Mesothelial cell of epicardium (in vitro differentiated cells): ENCODE data around the gene DCLK1. TPM values are rescaled to one million over a fixed set of nuclear protein-coding genes. Genes with fewer than 3 reads are reported as not detected.

Experiments used
- DNase-seq, 2 experiments: peaks; one replicate each; pipeline ENCODE4 v3.0.0; 2021; ENCODE audit warnings: low spot score in 2 of 2; ENCODE audit not compliant: unreplicated experiment in 2 of 2
- H3K27ac Mint-ChIP-seq: 2 replicates; pipeline ENCODE4 v1.8.0; 2021; ENCODE audit warnings: mixed read lengths
- H3K27me3 Mint-ChIP-seq: 2 replicates; pipeline ENCODE4 v1.8.0; 2021; ENCODE audit warnings: low read depth, mixed read lengths
- H3K36me3 Mint-ChIP-seq: 2 replicates; pipeline ENCODE4 v1.8.0; 2021; ENCODE audit warnings: mixed read lengths
- H3K4me1 Mint-ChIP-seq: 2 replicates; pipeline ENCODE4 v1.8.0; 2021; ENCODE audit warnings: mixed read lengths
- H3K4me3 Mint-ChIP-seq: 2 replicates; pipeline ENCODE4 v1.8.0; 2021; ENCODE audit warnings: mild to moderate bottlenecking, moderate library complexity, mixed read lengths
- H3K9me3 Mint-ChIP-seq: 2 replicates; pipeline ENCODE4 v1.8.0; 2021; ENCODE audit warnings: mixed read lengths
- total RNA-seq: library from RNA; stranded (reverse); gene quantifications from 3 replicates; pipeline ENCODE4 v1.2.1, GENCODE V29; 2021
- TF ChIP-seq, protein P1 (sequence below): fragments of 200-600 bp; sonication (generic); IDR thresholded peaks from one replicate; pipeline ENCODE4 v1.5.0; 2021; ENCODE audit warnings: antibody characterized with exemption; ENCODE audit not compliant: unreplicated experiment

The DCLK1 gene
- total RNA-seq, 1 donor from 2014 or later, result 21.7 TPM

DNA sequence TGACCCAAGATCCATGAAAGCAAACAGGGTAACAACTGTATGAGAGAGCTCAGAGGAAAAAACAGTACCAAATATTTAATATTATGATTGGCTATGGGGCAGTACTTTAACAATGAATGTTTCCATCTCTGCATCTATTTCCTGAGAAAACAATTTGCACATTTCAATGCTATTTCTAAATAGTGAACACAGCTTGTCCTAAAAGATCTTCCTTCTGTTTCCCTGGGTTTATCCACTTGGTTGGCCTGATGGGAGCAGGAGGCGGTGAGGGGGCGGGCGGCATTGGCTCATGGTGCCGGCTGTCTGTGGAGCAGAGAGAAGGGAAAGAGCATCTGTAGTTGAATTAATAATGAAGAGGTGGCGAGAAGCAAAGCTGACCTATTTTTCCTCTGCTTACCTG is 291.4 kb downstream of the DCLK1 start:
- no peak overlapping the region for H3K4me3 Mint-ChIP-seq
- TF ChIP-seq, protein P1, sequence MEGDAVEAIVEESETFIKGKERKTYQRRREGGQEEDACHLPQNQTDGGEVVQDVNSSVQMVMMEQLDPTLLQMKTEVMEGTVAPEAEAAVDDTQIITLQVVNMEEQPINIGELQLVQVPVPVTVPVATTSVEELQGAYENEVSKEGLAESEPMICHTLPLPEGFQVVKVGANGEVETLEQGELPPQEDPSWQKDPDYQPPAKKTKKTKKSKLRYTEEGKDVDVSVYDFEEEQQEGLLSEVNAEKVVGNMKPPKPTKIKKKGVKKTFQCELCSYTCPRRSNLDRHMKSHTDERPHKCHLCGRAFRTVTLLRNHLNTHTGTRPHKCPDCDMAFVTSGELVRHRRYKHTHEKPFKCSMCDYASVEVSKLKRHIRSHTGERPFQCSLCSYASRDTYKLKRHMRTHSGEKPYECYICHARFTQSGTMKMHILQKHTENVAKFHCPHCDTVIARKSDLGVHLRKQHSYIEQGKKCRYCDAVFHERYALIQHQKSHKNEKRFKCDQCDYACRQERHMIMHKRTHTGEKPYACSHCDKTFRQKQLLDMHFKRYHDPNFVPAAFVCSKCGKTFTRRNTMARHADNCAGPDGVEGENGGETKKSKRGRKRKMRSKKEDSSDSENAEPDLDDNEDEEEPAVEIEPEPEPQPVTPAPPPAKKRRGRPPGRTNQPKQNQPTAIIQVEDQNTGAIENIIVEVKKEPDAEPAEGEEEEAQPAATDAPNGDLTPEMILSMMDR, result no peak
- H3K27ac Mint-ChIP-seq, result no peak overlapping the region
- no peaks in the 10 kb centered on the region for H3K27me3 Mint-ChIP-seq
- no peak for DNase-seq
- H3K4me1 Mint-ChIP-seq, result peaks cover 6% of the 10 kb centered on the region
- H3K9me3 Mint-ChIP-seq, result no peaks in the 10 kb centered on the region
- no peaks in the 10 kb centered on the region for H3K36me3 Mint-ChIP-seq

DNA sequence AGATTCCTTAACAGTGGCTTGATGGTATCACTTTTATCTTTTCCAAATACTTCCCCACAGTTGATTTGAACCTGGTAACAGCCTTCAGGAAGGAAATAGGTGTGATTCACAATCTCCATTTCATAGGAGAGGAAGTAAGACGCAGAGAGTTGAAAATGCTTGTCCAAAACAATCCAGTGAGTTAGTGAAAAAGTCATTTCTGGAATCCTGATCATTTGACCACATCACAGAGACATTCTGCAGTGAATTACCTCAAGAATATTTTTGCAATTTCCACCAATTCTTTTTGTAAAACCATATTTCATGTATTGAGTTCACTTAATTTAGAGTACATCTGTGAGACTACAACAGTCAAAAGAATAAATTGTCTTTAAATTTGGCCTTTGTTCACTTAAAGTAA is 292.8 kb downstream of the DCLK1 start:
- no peak overlapping the region for H3K4me3 Mint-ChIP-seq
- peaks cover 6% of the 10 kb centered on the region for H3K4me1 Mint-ChIP-seq
- H3K27ac Mint-ChIP-seq, result no peak overlapping the region
- no peak for DNase-seq
- no peaks in the 10 kb centered on the region for H3K27me3 Mint-ChIP-seq
- no peaks in the 10 kb centered on the region for H3K9me3 Mint-ChIP-seq
- no peaks in the 10 kb centered on the region for H3K36me3 Mint-ChIP-seq
- TF ChIP-seq, protein P1, result no peak

DNA sequence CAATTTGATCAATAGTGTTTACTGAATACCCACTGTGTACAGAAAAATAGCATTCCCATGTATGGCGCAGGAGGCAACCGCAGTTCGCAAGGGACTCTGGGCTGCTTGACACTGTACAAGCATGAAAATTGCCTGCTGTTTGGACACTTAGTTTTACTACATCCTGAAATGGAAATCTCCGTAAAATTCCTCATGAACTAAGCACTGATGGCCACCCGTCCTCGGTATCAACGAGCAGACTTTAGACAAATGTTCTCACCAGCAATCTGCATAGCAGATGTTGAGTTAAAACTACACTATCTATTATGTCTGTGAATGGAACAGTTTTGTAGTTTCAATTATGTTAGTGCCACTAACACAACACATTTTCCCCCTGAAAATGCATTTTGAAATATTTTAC is 294.7 kb downstream of the DCLK1 start:
- H3K36me3 Mint-ChIP-seq, result no peaks in the 10 kb centered on the region
- H3K4me3 Mint-ChIP-seq, result no peak overlapping the region
- peaks cover 6% of the 10 kb centered on the region for H3K4me1 Mint-ChIP-seq
- TF ChIP-seq, protein P1, result no peak
- H3K27me3 Mint-ChIP-seq, result no peaks in the 10 kb centered on the region
- H3K9me3 Mint-ChIP-seq, result no peaks in the 10 kb centered on the region
- no peak for DNase-seq
- H3K27ac Mint-ChIP-seq, result no peak overlapping the region

DNA sequence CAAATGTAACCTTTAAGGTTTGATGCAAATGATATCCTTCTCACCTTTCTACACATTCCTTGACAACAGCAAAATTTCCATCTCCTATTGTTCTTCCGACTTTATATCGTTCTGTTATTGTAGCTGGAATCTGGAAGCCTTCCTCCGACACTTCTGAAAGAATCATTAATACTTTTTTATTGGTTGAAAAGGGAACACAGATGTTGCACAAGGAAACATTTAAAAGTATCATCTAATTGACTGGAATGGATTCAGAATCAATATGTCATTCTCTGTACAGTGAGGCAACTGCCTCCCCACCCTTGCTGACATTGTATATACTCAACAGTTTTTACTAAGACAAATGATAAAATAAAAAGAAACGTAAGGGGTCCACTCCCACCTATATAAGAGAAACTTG is 295.2 kb downstream of the DCLK1 start:
- Mint-ChIP-seq H3K4me1 (peaks cover 6% of the 10 kb centered on the region), H3K27me3 (no peaks in the 10 kb centered on the region), H3K4me3 (no peak overlapping the region), H3K9me3 (no peaks in the 10 kb centered on the region), H3K27ac (no peak overlapping the region), H3K36me3 (no peaks in the 10 kb centered on the region)
- DNase-seq, result no peak
- TF ChIP-seq, protein P1, result no peak

DNA sequence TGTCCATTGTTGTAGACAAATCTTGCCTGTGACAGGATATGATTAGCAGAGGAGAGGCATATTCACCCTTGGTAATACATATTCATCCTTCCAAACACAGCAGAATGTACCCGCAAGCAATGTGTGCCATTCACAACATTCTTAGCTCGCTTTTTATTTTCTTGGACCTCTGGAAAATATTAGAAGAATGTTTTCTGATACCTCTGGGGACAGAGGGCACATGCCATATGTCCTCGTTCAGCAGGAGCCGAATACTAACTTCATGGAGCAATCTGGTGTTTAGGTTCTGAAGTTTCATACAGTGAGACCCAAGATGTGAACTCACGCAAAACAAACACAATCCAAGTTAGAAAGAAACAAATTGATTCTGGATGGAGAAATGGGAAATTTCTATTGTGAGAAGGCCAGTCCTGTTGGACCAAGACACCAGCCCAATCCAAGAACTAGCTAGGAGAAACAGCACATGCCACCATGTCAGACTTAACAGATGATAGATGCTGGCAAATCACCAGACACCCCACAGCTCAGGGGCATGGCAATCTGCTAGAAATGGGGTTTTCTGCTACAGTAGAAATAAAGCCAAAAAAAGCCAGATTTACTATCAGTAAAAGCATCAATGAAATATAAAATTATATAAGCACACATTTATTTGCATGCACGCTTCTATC is 297.4 kb downstream of the DCLK1 start:
- DNase-seq, result no peak
- TF ChIP-seq, protein P1, result no peak
- no peak overlapping the region for H3K4me3 Mint-ChIP-seq
- H3K4me1 Mint-ChIP-seq, result peaks cover 6% of the 10 kb centered on the region
- H3K27me3 Mint-ChIP-seq, result no peaks in the 10 kb centered on the region
- no peaks in the 10 kb centered on the region for H3K36me3 Mint-ChIP-seq
- H3K27ac Mint-ChIP-seq, result no peak overlapping the region
- H3K9me3 Mint-ChIP-seq, result no peaks in the 10 kb centered on the region

DNA sequence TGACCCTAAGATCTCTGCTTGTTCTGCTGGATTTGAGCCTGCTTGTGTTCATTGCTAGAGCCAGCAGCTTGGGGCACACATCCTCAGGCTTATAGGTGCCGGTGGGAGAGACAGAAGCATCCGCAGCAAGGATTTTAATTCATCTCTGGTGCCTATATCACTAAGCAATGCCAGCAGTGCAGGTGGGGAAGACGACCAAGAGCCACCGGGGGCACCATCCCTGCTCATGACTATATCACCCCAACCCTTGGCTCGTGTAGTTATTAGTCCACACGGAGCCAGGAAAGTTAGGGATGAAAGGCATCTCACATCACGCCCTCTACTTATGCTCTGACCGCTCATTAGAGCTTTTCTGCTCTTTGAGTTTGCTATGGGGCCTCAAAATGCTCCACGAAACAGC is 298.2 kb downstream of the DCLK1 start:
- H3K27ac Mint-ChIP-seq, result no peak overlapping the region
- TF ChIP-seq, protein P1, result no peak
- H3K4me1 Mint-ChIP-seq, result peaks cover 6% of the 10 kb centered on the region
- no peaks in the 10 kb centered on the region for H3K27me3 Mint-ChIP-seq
- no peaks in the 10 kb centered on the region for H3K9me3 Mint-ChIP-seq
- no peak for DNase-seq
- H3K4me3 Mint-ChIP-seq, result no peak overlapping the region
- no peaks in the 10 kb centered on the region for H3K36me3 Mint-ChIP-seq
